ENCODE measurements around the gene CAT. TPM values are rescaled to one million over a fixed set of nuclear protein-coding genes. Genes with fewer than 3 reads are reported as not detected.

Gene CAT
- total RNA-seq, 2 donors from 2014 or later: 98.8 to 148 TPM

- H3K27ac ChIP-seq: no peak overlapping the region
- ATAC-seq (no peak), DNase-seq (no peak)
- WGBS, 2 donors: 74 to 78% methylated on average over 2 of the region's 2 CpGs
- no peaks in the 10 kb centered on the region for H3K9me3 ChIP-seq
- H3K4me3 ChIP-seq: no peak overlapping the region
- H3K36me3 ChIP-seq (replicated peaks in 1 of 2; ENCODE audit: insufficient read depth in 1 of 2, low read depth in 2 of 2): no peaks in the 10 kb centered on the region
- H3K27me3 ChIP-seq: no peaks in the 10 kb centered on the region
- intact Hi-C loops (cut with DNase I): no loop called here
- TF ChIP-seq CTCF (IDR thresholded peaks at IDR 0.05): no peak
- no peak for TF ChIP-seq POLR2A (IDR thresholded peaks at IDR 0.05)
- H3K4me1 ChIP-seq: no peaks in the 10 kb centered on the region
Observed at GRCh38 chr11:34397811-34398210, 40.9 kb upstream of the CAT start.

GRCh38 chr11:34403431-34403830 is 35.3 kb upstream of the CAT start:
- TF ChIP-seq POLR2A (IDR thresholded peaks at IDR 0.05) (no peak), CTCF (IDR thresholded peaks at IDR 0.05) (no peak)
- Histone ChIP-seq H3K4me1 (no peaks in the 10 kb centered on the region), H3K27me3 (no peaks in the 10 kb centered on the region), H3K4me3 (no peak overlapping the region), H3K9me3 (no peaks in the 10 kb centered on the region), H3K36me3 (replicated peaks in 1 of 2; ENCODE audit: insufficient read depth in 1 of 2, low read depth in 2 of 2) (no peaks in the 10 kb centered on the region), H3K27ac (no peak overlapping the region)
- DNase-seq (no peak), ATAC-seq (no peak)
- intact Hi-C loops (cut with DNase I): no loop called here
- WGBS, 2 donors: 38 to 49% methylated on average over 4 of the region's 4 CpGs

GRCh38 chr11:34404280-34404679 is 34.5 kb upstream of the CAT start:
- 81 to 82% methylated on average over 6 of the region's 6 CpGs for WGBS, 2 donors
- DNase-seq (no peak), ATAC-seq (no peak)
- TF ChIP-seq POLR2A (IDR thresholded peaks at IDR 0.05): no peak
- TF ChIP-seq CTCF (IDR thresholded peaks at IDR 0.05): no peak
- no peak overlapping the region for H3K27ac ChIP-seq
- no peaks in the 10 kb centered on the region for H3K27me3 ChIP-seq
- intact Hi-C loops (cut with DNase I): no loop called here
- no peaks in the 10 kb centered on the region for H3K36me3 ChIP-seq (replicated peaks in 1 of 2; ENCODE audit: insufficient read depth in 1 of 2, low read depth in 2 of 2)
- H3K9me3 ChIP-seq: no peaks in the 10 kb centered on the region
- H3K4me3 ChIP-seq: no peak overlapping the region
- no peaks in the 10 kb centered on the region for H3K4me1 ChIP-seq

GRCh38 chr11:34405079-34405858 is 33.5 kb upstream of the CAT start:
- no peaks in the 10 kb centered on the region for H3K27me3 ChIP-seq
- TF ChIP-seq POLR2A (IDR thresholded peaks at IDR 0.05) (no peak), CTCF (IDR thresholded peaks at IDR 0.05) (no peak)
- H3K36me3 ChIP-seq (replicated peaks in 1 of 2; ENCODE audit: insufficient read depth in 1 of 2, low read depth in 2 of 2): no peaks in the 10 kb centered on the region
- whole genome bisulfite sequencing, 2 donors: 64 to 66% methylated on average over 6 to 7 of the region's 7 CpGs
- no peak overlapping the region for H3K27ac ChIP-seq
- no peaks in the 10 kb centered on the region for H3K9me3 ChIP-seq
- intact Hi-C loops (cut with DNase I): no loop called here
- ATAC-seq: no peak
- H3K4me1 ChIP-seq: no peaks in the 10 kb centered on the region
- no peak for DNase-seq
- no peak overlapping the region for H3K4me3 ChIP-seq

- TF ChIP-seq CTCF (IDR thresholded peaks at IDR 0.05) (no peak), POLR2A (IDR thresholded peaks at IDR 0.05) (no peak)
- H3K27me3 ChIP-seq: no peaks in the 10 kb centered on the region
- H3K4me1 ChIP-seq: no peaks in the 10 kb centered on the region
- H3K36me3 ChIP-seq (replicated peaks in 1 of 2; ENCODE audit: insufficient read depth in 1 of 2, low read depth in 2 of 2): no peaks in the 10 kb centered on the region
- H3K27ac ChIP-seq: no peak overlapping the region
- no peaks in the 10 kb centered on the region for H3K9me3 ChIP-seq
- 65 to 66% methylated on average over 3 of the region's 3 CpGs for WGBS, 2 donors
- intact Hi-C loops (cut with DNase I): no loop called here
- DNase-seq: no peak
- no peak overlapping the region for H3K4me3 ChIP-seq
- ATAC-seq: no peak
Observed at GRCh38 chr11:34406413-34406812, 32.3 kb upstream of the CAT start.

All from body of pancreas (tissue), 4 donors.